T47D (cell line): Measurements from ENCODE around the gene GLIS2.

ENCODE experiments used
- DNase-seq, 2 experiments: peaks; one replicate each; pipeline versions ENCODE4 v3.0.0 to v3.0.0-alpha.2; 2011 to 2012; ENCODE audit warnings: low read depth in 1 of 2, low spot score in 1 of 2
- JUND ChIP-seq: IDR thresholded peaks from 2 replicates; pipeline ENCODE4 v1.6.1; 2012; ENCODE audit warnings: low read depth
- in situ Hi-C: cut with HindIII; loops from 2 replicates; pipeline ENCODE4 v1.10.0; 2016; ENCODE audit warnings: low sequenced_read_pairs, low pct_unique_long_range_greater_than_20kb

The GLIS2 gene

DNA sequence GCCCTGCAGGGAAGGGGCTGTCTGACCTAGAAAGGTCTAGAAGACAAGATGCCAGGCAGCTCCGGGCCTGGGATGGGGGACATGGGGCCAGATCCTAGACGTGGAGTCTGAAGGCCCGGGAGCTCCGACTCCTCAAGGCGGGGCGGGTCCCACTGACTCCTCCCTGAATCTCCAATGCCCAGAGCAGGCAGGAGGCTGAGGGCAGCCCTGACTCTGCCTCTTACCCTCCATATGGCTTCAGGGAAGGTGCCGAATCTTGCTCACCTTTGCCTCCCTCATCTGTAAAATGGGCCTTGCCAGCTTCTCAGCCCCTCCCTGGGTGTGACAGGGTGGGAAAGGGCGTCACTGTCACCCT lies 70.6 kb downstream of the GLIS2 start:
- in situ Hi-C loops = no loop called here
- DNase-seq = no peak

DNA sequence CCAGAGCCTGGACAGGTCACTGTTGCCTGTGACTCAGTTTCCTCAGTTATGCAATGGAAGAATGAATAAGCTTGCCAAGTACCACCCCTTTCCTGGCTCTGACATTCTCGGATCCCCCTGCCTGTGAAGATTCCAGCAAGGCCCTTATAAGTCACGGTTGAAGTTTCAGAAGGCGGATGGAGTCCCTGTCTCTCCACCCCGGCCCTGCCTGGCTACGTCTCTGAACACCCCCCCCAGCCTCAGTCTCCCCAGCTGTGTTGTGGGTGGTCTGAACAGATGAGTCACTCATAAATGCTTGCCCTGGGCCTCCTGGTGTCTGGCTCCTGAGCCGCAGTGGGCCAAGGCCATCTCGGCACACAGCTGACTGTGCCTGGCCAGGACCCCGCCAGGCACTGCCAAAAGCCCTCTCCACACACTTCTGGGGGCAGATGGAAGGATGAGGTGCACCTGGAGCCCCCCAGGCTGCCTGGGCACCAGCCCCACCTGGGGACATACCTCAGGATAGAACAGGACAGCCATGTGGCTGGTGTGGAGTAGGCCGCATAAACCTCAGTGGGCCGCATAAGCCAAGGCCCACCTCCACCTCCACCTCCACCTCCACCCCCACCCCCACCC lies 71.2 kb downstream of the GLIS2 start:
- in situ Hi-C loops = no loop called here
- no peak for TF ChIP-seq JUND
- no peak for DNase-seq

More for the DNA sequence above, 70.6 kb downstream of the GLIS2 start:
- TF ChIP-seq JUND = no peak

DNA sequence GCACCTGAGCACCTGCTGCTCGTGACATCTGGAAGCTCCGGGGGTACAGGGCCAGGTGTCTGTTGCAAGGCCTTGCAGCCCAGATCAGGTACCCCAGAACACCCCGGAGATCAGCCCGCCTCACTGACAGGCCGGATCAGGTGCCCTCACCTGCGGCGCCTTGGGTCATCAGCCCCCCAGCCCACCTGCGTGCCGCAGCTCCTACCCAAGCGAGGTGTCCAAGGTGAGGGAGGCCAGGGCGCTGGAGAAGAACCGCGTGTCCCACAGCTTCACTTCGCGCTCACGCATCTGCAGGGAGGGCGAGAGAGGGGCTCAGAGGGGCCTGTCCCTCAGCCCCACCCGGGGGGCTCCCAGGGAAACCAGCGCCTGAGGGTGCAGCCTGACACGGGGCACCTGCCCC lies 71.9 kb downstream of the GLIS2 start:
- DNase-seq = no peak
- no peak for TF ChIP-seq JUND
- in situ Hi-C loops = no loop called here

DNA sequence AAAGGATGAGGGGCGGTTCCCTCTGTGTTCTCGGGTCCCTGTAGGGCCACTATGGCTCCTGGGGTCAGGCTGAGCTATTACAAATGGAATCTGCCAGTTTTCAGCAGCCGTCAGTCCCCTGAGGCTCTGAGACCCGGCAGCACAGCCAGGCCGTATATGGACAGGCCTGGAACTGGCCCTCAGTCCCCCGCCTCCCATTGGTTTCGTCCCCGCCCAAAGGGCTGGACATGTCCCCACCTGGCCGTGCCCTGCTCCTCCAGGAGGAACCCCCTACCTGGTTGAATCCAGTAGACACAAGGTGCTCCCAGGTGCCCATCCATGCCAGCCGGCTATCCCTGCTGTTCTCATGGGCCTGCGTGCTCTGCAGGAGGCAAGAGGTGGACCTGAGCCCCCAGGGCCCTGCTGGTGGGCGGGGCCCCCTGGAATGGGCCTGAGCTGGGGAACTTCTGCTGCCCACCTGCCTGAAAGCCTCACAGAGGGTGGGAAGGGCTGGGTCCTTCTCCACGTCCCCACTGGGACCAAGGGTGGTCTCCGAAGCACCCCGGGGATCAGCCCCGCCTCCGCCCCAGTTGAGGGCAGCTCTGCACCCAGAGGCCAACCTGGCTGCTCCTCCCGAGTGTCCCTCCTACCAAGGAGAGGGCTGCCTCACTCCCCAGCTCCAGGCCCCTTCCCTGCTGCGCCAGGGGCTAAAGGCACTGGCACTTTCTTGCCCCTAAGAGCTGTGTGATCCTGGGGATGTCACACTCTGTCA lies 72.6 kb downstream of the GLIS2 start:
- in situ Hi-C loops = no loop called here
- DNase-seq = no peak
- no peak for TF ChIP-seq JUND
